D341Med (cell line): Measurements from ENCODE around the gene MXI1.
"Not testable (repeated sequence)": the region's sequence is repeated elsewhere in the genome, so short reads cannot be mapped to it uniquely, and the experiment has no call there.

Source experiments
- DNase-seq: peaks from one replicate; pipeline ENCODE4 v3.0.0; 2012; ENCODE audit warnings: low spot score

MXI1 gene

GRCh38 chr10:110241841-110242240 lies 34.4 kb downstream of the MXI1 start:
- no peak for DNase-seq

GRCh38 chr10:110242511-110242910 lies 35.1 kb downstream of the MXI1 start:
- no peak for DNase-seq

GRCh38 chr10:110244550-110244949 lies 37.1 kb downstream of the MXI1 start:
- no peak for DNase-seq

GRCh38 chr10:110247833-110248232 lies 40.4 kb downstream of the MXI1 start:
- DNase-seq: not testable (repeated sequence)

- DNase-seq: not testable (repeated sequence)
Measured at GRCh38 chr10:110249489-110249888, 42.1 kb downstream of the MXI1 start.

- not testable (repeated sequence) for DNase-seq
Measured at GRCh38 chr10:110251392-110251791, 44.0 kb downstream of the MXI1 start.

GRCh38 chr10:110252151-110252550 lies 44.7 kb downstream of the MXI1 start:
- DNase-seq: no peak

GRCh38 chr10:110254467-110254866 lies 47.1 kb downstream of the MXI1 start:
- DNase-seq: no peak

GRCh38 chr10:110258542-110258941 lies 51.1 kb downstream of the MXI1 start:
- DNase-seq: no peak

GRCh38 chr10:110259317-110259716 lies 51.9 kb downstream of the MXI1 start:
- DNase-seq: no peak

- no peak for DNase-seq
Measured at GRCh38 chr10:110260746-110261477, 53.5 kb downstream of the MXI1 start.

- no peak for DNase-seq
Measured at GRCh38 chr10:110263164-110263563, 55.8 kb downstream of the MXI1 start.

GRCh38 chr10:110265573-110266193 lies 58.3 kb downstream of the MXI1 start:
- DNase-seq: peak; percentile 36

- no peak for DNase-seq
Measured at GRCh38 chr10:110267276-110267675, 59.9 kb downstream of the MXI1 start.

GRCh38 chr10:110268442-110268841 lies 61.0 kb downstream of the MXI1 start:
- no peak for DNase-seq

GRCh38 chr10:110268971-110269370 lies 61.6 kb downstream of the MXI1 start:
- no peak for DNase-seq

GRCh38 chr10:110269374-110270318 lies 62.2 kb downstream of the MXI1 start:
- no peak for DNase-seq

GRCh38 chr10:110272995-110273394 lies 65.6 kb downstream of the MXI1 start:
- not testable (repeated sequence) for DNase-seq

GRCh38 chr10:110273474-110273873 lies 66.1 kb downstream of the MXI1 start:
- no peak for DNase-seq

- no peak for DNase-seq
Measured at GRCh38 chr10:110274072-110274627, 66.7 kb downstream of the MXI1 start.

GRCh38 chr10:110274647-110275046 lies 67.2 kb downstream of the MXI1 start:
- no peak for DNase-seq

- peak; percentile 29 for DNase-seq
Measured at GRCh38 chr10:110275128-110275729, 67.8 kb downstream of the MXI1 start.
